Activated naive CD4-positive, alpha-beta T cell treated with anti-CD3 and anti-CD28 coated beads for 36 hours (primary cell): Measurements from ENCODE around the gene PLEKHA6. TPM values are rescaled to one million over a fixed set of nuclear protein-coding genes. Genes with fewer than 3 reads are reported as not detected.
A peak's percentile ranks its signal among the peaks of the same experiment; 100 is the strongest.

Source experiments
- CTCF ChIA-PET: fragments of 350-600 bp; sonication (Branson Sonifier 250); formaldehyde crosslinking; loops from one replicate; lab custom pipeline; 2021; ENCODE audit warnings: antibody characterized with exemption; lab: Charles Lee
- DNase-seq: peaks from one replicate; pipeline ENCODE4 v3.0.0-alpha.2; 2020
- H3K27ac Mint-ChIP-seq: one replicate; pipeline ENCODE4 v1.8.0; 2021; ENCODE audit warnings: mild to moderate bottlenecking, mixed read lengths
- H3K27me3 Mint-ChIP-seq: one replicate; pipeline ENCODE4 v1.8.0; 2021; ENCODE audit warnings: low read depth, mixed read lengths
- H3K36me3 Mint-ChIP-seq: one replicate; pipeline ENCODE4 v1.8.0; 2021; ENCODE audit warnings: low read depth, mixed read lengths
- H3K4me1 Mint-ChIP-seq: one replicate; pipeline ENCODE4 v1.8.0; 2021; ENCODE audit warnings: low read depth, mixed read lengths
- H3K4me3 Mint-ChIP-seq: one replicate; pipeline ENCODE4 v1.8.0; 2021; ENCODE audit warnings: mild to moderate bottlenecking, moderate library complexity, mixed read lengths
- H3K9me3 Mint-ChIP-seq: one replicate; pipeline ENCODE4 v1.8.0; 2021; ENCODE audit warnings: mixed read lengths
- intact Hi-C: fragments of 100-400 bp; cut with micrococcal nuclease; formaldehyde crosslinking; loops from one replicate; pipeline ENCODE4 v1.15.1; 2023
- total RNA-seq, 2 experiments: library from RNA; stranded (reverse); gene quantifications; one replicate each; pipeline ENCODE4 v1.2.3, GENCODE V29; 2021

PLEKHA6 gene
- total RNA-seq, 2 experiments from 2014 or later: 0.17 to 0.52 TPM

DNA sequence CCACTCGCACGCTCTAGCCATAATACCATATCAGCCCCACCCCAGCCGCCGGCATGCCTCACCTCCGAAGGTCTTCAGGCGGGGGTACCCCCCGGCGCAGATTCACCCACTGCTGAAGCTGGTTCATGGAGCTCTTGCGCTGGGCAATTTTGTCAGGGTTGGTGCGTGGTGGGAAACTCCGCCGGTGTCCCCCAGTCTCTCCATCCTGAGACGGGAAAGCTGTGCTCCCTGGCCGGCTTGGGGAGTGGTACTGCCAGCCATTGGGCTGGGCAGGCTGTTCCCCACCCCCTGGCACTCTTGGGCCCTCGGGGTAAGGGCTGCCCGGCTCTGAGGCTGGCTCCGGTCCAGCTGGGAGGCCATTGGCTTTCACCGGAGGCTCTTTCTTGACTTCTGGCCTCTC lies 100.5 kb downstream of the PLEKHA6 start:
- Mint-ChIP-seq H3K36me3 (no peaks in the 10 kb centered on the region), H3K9me3 (no peaks in the 10 kb centered on the region), H3K4me3 (no peak overlapping the region), H3K27ac (no peak overlapping the region), H3K27me3 (no peaks in the 10 kb centered on the region), H3K4me1 (no peaks in the 10 kb centered on the region)
- CTCF ChIA-PET: interaction anchor here (0.7 to 3.5 kb wide), 18 partner anchors 10 to 197 kb away, joined by 3 to 70 read pairs (median 4); partner anchors contain the start of gene PLEKHA6
- intact Hi-C loops: loop anchor here (2.0 kb wide), 1 partner anchor 244 kb away; no protein-coding TSS in a partner anchor
- no peak for DNase-seq

DNA sequence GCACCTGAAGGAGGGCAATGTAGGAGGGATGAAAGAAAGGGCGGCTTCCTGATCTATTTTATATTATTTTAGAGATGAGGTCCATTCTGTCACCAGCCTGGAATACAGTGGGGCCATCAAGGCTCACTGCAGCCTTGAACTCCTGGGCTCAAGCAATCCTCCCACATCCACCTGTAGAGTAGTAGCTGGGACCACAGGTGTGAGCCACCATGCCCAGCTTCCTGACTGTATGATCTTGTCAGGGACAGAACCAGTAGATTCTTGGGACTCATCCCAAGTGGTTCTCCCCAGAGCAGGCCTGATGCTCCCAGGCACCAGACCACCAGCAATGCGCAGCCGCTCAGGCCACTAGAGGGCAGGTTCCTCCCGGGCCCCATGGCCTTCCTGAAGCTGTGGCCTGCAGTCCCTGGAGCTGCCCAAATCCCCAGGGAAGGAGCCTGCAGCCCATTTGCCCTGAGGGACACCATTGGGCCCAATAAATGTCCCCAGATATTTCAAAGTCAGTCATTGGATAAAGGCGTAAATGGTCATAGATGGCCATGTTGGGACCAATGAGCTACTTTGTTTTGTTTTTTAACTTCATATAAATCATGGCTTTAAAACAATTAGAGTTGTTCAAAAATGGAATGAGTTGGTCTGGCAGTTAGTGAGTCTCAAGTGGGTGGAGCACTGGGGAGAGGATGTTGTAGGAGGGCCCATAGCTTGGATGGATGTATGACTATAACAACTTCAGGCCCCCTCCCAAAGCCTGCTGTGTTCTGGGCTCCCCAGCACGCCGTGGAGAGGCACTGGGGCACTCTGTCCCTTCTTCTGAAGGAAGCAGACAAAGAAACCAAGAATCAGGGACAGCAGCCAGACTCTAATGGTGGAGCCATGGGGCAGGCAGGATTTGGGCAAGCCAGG lies 101.3 kb downstream of the PLEKHA6 start:
- no peak overlapping the region for H3K27ac Mint-ChIP-seq
- CTCF ChIA-PET: interaction anchor here (0.5 to 3.5 kb wide), 22 partner anchors 8 to 406 kb away, joined by 3 to 70 read pairs (median 3); partner anchors contain the start of gene PLEKHA6
- H3K9me3 Mint-ChIP-seq: no peaks in the 10 kb centered on the region
- H3K4me3 Mint-ChIP-seq: no peak overlapping the region
- intact Hi-C loops: loop anchor here (1.0 to 2.0 kb wide), 3 partner anchors 105 to 244 kb away; no protein-coding TSS in a partner anchor
- DNase-seq: peak; percentile 62
- no peaks in the 10 kb centered on the region for H3K27me3 Mint-ChIP-seq
- no peaks in the 10 kb centered on the region for H3K36me3 Mint-ChIP-seq
- H3K4me1 Mint-ChIP-seq: no peaks in the 10 kb centered on the region

DNA sequence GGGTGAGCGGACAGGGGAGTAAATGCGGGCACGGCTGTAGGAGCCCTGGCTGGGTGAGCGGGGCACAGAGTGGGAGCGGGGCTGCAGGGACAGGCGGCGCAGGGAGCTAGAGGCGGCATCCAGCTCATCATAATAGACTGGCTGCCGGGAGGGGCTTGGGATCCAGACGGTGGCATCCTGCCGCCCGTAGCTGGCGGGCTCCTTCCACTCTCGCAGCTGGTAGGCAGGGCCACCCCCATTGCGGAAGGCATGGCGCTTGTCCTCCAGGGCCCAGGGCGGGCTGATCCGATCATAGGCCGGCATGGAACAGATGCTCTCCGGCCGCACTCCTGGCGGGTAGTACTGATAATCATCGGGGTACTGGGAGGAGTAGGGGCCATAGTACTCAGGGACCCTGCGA lies 102.3 kb downstream of the PLEKHA6 start:
- Mint-ChIP-seq H3K9me3 (no peaks in the 10 kb centered on the region), H3K27ac (no peak overlapping the region), H3K36me3 (no peaks in the 10 kb centered on the region), H3K4me1 (no peaks in the 10 kb centered on the region), H3K4me3 (no peak overlapping the region), H3K27me3 (no peaks in the 10 kb centered on the region)
- CTCF ChIA-PET: interaction anchor here (1.4 to 3.5 kb wide), 4 partner anchors 9 to 105 kb away, joined by 4 to 70 read pairs (median 11); partner anchors contain the start of gene PLEKHA6
- intact Hi-C loops: no loop called here
- no peak for DNase-seq

DNA sequence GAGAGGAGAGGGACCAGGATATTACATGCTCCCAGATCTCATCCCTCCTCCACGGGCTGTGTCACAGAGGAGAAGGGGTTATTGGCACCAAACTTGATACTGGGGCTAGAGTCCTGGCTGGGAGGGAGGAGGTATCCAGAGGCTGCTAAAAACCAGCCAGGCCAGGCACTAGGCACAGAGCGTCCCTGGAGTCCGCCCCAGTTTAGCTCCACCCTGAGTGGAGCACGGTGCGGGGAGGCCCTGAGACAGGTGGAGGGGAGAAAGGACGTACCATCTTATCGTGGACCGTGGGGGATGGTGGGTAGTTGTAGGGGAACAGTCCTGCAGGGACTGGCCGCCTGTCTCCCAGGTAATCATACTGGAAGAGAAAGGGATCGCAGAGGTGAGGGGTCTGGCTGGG lies 103.2 kb downstream of the PLEKHA6 start:
- no peaks in the 10 kb centered on the region for H3K4me1 Mint-ChIP-seq
- CTCF ChIA-PET: interaction anchor here (0.7 to 3.5 kb wide), 3 partner anchors 14 to 106 kb away, joined by 3 to 70 read pairs (median 3); partner anchors contain the start of gene PLEKHA6
- no peaks in the 10 kb centered on the region for H3K36me3 Mint-ChIP-seq
- intact Hi-C loops: no loop called here
- no peaks in the 10 kb centered on the region for H3K9me3 Mint-ChIP-seq
- H3K27me3 Mint-ChIP-seq: no peaks in the 10 kb centered on the region
- no peak overlapping the region for H3K27ac Mint-ChIP-seq
- no peak overlapping the region for H3K4me3 Mint-ChIP-seq
- DNase-seq: no peak

DNA sequence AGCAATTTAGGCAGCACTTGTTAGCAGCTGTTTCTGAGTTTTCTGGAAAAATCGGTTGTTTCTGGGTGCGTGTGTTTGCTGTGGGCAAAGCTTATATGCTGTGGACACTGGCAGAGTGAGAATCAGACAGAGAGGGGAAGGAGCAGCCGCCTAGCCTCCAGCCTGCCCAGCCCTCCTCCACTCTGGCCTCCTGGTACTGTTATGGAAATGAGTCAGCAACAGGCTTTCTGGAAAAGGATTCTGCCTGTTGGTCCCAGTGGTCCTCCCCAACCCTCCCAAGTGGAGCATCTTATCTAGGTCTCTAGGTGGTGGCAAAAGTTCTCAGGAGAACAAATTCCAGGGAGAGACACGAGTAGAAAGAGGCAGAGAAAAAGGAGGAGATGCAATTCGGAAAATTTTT lies 103.8 kb downstream of the PLEKHA6 start:
- H3K4me1 Mint-ChIP-seq: no peaks in the 10 kb centered on the region
- no peaks in the 10 kb centered on the region for H3K27me3 Mint-ChIP-seq
- CTCF ChIA-PET: interaction anchor here (0.7 to 3.5 kb wide), 3 partner anchors 15 to 106 kb away, joined by 3 to 70 read pairs (median 3); partner anchors contain the start of gene PLEKHA6
- intact Hi-C loops: no loop called here
- H3K36me3 Mint-ChIP-seq: no peaks in the 10 kb centered on the region
- H3K27ac Mint-ChIP-seq: no peak overlapping the region
- no peak for DNase-seq
- no peak overlapping the region for H3K4me3 Mint-ChIP-seq
- no peaks in the 10 kb centered on the region for H3K9me3 Mint-ChIP-seq

DNA sequence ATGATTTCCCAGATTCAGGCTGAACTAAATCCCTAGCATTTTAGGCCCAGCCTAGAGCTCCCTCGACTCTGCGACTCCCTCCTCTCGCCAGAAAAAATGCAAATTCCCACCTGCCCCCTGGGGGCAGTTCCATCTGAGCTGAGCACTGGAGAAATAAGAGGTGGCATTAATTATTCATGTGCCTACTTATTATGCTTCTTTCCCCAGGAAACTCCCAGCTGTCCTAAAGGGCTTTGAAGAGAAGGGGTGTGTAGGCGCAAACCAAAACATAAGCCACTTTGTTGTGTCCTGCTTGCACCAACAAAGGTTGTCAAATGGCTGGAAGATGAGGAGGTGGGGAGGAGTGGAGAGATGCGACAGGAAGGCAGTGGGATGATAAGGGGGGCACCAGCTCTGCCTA lies 104.5 kb downstream of the PLEKHA6 start:
- no peaks in the 10 kb centered on the region for H3K4me1 Mint-ChIP-seq
- no peak overlapping the region for H3K4me3 Mint-ChIP-seq
- CTCF ChIA-PET: interaction anchor here (0.9 to 1.8 kb wide), 4 partner anchors 41 to 248 kb away, joined by 3 to 10 read pairs (median 4); partner anchors contain the start of gene GOLT1A
- H3K27me3 Mint-ChIP-seq: no peaks in the 10 kb centered on the region
- no peaks in the 10 kb centered on the region for H3K36me3 Mint-ChIP-seq
- DNase-seq: no peak
- no peak overlapping the region for H3K27ac Mint-ChIP-seq
- intact Hi-C loops: no loop called here
- H3K9me3 Mint-ChIP-seq: no peaks in the 10 kb centered on the region

DNA sequence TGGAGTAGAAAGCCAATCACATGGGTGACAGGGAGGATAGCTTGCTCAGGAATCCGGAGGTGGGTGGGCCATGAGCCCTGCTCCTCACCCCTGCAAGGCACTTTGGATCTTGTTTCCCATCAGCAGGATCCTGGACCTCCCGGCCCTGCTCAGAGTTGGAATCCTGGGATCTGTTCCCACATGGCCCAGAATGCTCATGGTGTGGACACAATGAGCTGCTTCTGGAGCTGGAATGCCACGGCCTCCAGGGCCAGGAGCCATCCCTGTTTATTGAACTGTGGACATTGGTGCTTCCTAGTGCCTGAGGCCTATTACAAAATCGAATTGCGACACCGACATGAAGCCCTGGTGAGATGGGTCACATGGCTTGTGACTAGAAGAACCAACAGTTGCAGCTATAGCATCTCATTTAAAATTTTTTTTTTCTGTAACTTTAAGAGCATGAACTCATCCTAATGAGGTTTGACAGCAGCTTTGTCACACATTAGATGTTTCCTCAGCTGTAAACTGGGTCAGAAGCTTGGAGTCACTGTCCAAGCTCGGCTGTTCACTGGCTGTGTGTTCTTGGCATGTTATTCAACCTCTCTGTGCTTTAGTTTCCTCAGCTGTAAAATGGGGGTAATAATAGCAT lies 105.6 kb downstream of the PLEKHA6 start:
- Mint-ChIP-seq H3K36me3 (no peaks in the 10 kb centered on the region), H3K4me1 (no peaks in the 10 kb centered on the region), H3K4me3 (no peak overlapping the region), H3K9me3 (no peaks in the 10 kb centered on the region), H3K27me3 (no peaks in the 10 kb centered on the region), H3K27ac (no peak overlapping the region)
- CTCF ChIA-PET: interaction anchor here (0.6 to 1.8 kb wide), 6 partner anchors 40 to 636 kb away, joined by 3 to 10 read pairs (median 4); partner anchors contain the start of gene GOLT1A
- intact Hi-C loops: no loop called here
- no peak for DNase-seq

DNA sequence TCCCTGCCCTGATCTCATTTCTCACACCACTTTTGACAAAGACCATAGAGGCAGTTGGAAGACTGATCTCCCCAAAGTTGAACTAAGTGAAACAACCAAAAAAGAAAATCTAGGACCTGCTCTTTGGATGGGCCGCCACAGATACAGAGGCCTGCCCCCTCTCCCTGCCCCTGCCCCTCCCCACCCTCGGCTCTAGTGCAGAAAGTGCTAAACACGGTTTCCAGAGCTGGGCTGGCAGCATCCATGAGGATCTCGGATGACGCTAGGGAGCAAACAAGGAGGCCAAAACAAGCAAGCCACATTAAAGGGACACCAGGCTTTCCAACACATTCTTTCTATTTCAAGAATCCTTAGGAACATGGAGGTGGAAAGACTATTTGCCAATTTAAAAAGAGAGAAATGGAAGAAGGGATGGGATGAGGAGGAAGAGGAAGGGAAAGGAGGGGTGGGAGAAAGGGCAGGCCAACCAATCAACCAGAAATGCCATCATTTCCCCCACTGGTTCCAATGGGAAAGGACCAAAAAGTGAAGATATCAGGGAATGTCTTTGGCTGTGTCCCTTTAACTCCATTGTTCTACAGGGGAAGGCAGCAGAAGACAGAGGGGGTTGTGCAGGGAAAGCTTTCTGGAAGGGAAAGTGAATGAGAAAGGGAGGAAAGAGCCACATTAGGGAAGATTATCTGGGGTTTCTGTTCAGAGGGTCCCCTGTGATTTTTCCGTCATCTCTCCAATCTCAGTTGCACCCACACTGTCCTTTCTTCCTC lies 107.6 kb downstream of the PLEKHA6 start:
- Mint-ChIP-seq H3K4me3 (no peak overlapping the region), H3K27ac (no peak overlapping the region), H3K4me1 (no peaks in the 10 kb centered on the region), H3K36me3 (no peaks in the 10 kb centered on the region), H3K9me3 (no peaks in the 10 kb centered on the region), H3K27me3 (no peaks in the 10 kb centered on the region)
- CTCF ChIA-PET: interaction anchor here (1.0 kb wide), 1 partner anchor 111 kb away, joined by 4 read pairs; no protein-coding TSS in a partner anchor
- DNase-seq: no peak
- intact Hi-C loops: no loop called here

DNA sequence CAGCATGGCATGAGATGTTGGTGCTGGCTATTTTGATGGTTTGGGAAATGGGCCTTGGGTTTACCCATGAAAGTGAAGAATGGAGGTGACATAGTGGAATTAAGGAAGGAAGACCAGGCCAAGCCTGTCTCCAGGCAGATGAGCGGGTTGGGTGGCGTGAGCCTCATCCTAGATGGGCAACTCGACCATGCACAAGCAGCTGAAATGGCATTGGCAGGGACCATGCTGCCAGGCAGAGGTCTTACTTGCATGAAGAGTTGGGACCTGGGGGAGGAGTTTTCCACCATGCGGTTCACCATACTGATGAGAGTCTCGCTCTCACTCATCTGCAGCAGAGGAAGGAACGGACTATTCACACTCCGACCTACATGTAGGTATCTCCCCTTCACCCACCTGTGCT lies 108.4 kb downstream of the PLEKHA6 start:
- H3K36me3 Mint-ChIP-seq: no peaks in the 10 kb centered on the region
- H3K4me1 Mint-ChIP-seq: no peaks in the 10 kb centered on the region
- CTCF ChIA-PET: interaction anchor here (1.0 kb wide), 1 partner anchor 112 kb away, joined by 4 read pairs; no protein-coding TSS in a partner anchor
- no peak overlapping the region for H3K4me3 Mint-ChIP-seq
- intact Hi-C loops: no loop called here
- H3K27ac Mint-ChIP-seq: no peak overlapping the region
- H3K9me3 Mint-ChIP-seq: no peaks in the 10 kb centered on the region
- H3K27me3 Mint-ChIP-seq: no peaks in the 10 kb centered on the region
- no peak for DNase-seq

DNA sequence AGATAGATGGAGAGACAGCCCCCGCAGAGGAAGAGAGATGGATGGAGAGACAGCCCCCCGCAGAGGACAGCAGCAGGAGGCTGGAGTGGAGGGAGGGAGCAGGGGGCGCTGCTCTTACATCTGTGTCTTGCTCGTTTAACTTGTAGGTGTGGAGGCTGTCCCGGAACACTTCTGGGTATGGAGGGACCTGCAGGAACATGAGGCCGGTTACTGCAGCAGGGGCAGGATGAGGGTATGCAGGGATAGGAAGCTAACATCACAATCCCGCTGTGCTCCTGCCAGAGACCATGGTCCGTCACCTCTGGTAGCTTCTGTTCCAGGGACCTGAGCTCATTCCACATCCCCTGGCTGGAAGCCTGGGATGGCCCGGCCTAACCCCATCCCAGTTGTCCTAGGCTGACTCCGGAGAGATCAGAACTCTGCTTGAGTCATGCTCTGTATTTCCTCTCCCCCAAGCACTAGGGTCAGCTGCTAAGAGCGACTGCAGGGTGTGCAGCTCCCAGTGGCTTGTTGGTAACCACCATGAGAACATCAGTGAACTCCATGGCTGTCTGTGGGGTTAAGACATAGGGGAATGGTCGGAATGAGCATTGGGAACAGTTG lies 109.2 kb downstream of the PLEKHA6 start:
- H3K27me3 Mint-ChIP-seq: no peaks in the 10 kb centered on the region
- intact Hi-C loops: no loop called here
- no peaks in the 10 kb centered on the region for H3K9me3 Mint-ChIP-seq
- H3K4me3 Mint-ChIP-seq: no peak overlapping the region
- DNase-seq: no peak
- no peaks in the 10 kb centered on the region for H3K36me3 Mint-ChIP-seq
- no peak overlapping the region for H3K27ac Mint-ChIP-seq
- no peaks in the 10 kb centered on the region for H3K4me1 Mint-ChIP-seq
- CTCF ChIA-PET: no interaction called here

DNA sequence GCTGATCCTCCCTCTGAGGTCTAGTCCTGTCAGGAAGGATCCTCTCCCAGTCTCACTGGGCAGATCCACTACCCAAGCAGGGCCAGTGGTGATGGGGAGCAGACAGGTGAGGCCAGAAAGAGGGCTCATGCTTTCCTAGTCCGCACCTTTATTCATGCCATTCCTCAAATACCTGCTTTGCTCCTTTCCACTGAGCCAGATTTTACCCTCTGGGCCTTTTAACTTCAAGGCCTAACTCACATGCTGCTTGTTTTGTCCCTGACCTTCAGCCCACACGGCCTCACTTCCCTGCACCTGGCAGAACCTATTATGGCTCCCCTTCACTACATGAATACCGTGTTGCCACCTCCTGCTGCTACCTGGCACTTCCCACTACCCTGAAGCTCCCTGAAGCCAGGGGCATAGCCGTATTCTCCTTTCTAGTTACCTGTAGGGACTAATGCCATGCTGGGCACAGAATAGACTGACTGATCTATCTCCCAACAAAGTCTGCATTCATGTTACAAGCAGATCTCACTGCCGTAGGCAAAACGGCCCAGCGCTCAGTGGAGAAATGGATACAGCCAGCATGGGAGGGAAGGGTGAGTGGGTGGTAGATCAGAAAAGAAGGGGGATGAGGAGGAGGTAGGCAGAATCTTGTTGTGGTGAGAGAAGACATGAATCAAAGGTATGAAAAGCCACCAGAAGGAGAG lies 109.8 kb downstream of the PLEKHA6 start:
- no peaks in the 10 kb centered on the region for H3K36me3 Mint-ChIP-seq
- intact Hi-C loops: no loop called here
- H3K4me3 Mint-ChIP-seq: no peak overlapping the region
- no peaks in the 10 kb centered on the region for H3K27me3 Mint-ChIP-seq
- DNase-seq: no peak
- H3K27ac Mint-ChIP-seq: no peak overlapping the region
- no peaks in the 10 kb centered on the region for H3K4me1 Mint-ChIP-seq
- H3K9me3 Mint-ChIP-seq: no peaks in the 10 kb centered on the region
- CTCF ChIA-PET: no interaction called here
